Activated naive CD4-positive, alpha-beta T cell treated with anti-CD3 and anti-CD28 coated beads, Interleukin-2, amount 50 U/mL, for 24 hours (primary cell): ENCODE data around the gene HRCT1.
"Not testable (repeated sequence)": the region's sequence is repeated elsewhere in the genome, so short reads cannot be mapped to it uniquely, and the experiment has no call there.

Source experiments
- H3K27ac Mint-ChIP-seq: one replicate; pipeline ENCODE4 v1.8.0; 2021; ENCODE audit warnings: mild to moderate bottlenecking, mixed read lengths
- H3K27me3 Mint-ChIP-seq: one replicate; pipeline ENCODE4 v1.8.0; 2021; ENCODE audit warnings: mixed read lengths
- H3K36me3 Mint-ChIP-seq: one replicate; pipeline ENCODE4 v1.8.0; 2021; ENCODE audit warnings: mixed read lengths
- H3K4me1 Mint-ChIP-seq: one replicate; pipeline ENCODE4 v1.8.0; 2021; ENCODE audit warnings: mixed read lengths
- H3K4me3 Mint-ChIP-seq: one replicate; pipeline ENCODE4 v1.8.0; 2021; ENCODE audit warnings: mild to moderate bottlenecking, mixed read lengths
- H3K9me3 Mint-ChIP-seq: one replicate; pipeline ENCODE4 v1.8.0; 2021; ENCODE audit warnings: mixed read lengths

Gene HRCT1

GRCh38 chr9:35923927-35924763 lies 18.1 kb downstream of the HRCT1 start:
- Mint-ChIP-seq H3K36me3 (no peaks in the 10 kb centered on the region), H3K4me1 (peaks cover 24% of the 10 kb centered on the region), H3K27ac (peak overlapping the region; percentile 76), H3K9me3 (no peaks in the 10 kb centered on the region), H3K4me3 (no peak overlapping the region), H3K27me3 (no peaks in the 10 kb centered on the region)

DNA sequence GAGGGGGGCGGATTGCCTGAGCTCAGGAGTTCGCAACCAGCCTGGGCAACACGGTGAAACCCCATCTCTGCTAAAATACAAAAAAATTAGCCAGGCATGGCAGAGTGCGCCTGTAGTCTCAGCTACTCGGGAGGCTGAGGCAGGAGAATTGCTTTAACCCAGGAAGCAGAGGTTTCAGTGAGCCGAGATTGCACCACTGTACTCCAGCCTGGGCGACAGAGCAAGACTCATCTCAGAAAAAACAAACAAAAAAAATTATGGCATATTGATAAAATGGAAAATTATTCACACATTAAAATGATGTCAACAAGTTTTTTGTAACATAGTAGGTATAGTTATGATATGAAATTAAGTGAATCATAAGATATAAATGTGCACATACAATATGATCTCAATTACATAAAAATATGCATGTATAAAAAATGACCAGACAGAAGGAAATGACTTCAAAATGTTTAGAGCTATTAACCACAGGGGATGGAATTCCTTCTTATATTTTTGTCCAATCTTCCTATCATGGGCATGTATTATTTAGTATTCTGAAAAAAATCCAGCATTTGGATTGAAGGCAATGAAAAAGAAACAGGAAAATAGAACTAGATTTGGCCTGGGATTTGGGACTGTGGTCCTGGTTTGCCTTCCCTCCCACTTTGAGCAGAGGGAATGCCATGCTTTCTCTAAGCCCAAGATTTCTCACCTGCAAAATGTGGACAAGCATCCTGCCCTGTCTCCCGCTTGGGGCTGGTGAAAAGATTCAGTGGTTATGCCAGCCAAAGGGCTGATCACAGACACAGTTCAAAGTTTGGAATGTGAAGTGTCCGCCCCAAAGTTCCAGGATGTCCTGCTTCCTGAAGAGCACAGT lies 22.8 kb downstream of the HRCT1 start:
- no peak overlapping the region for H3K4me3 Mint-ChIP-seq
- H3K36me3 Mint-ChIP-seq: no peaks in the 10 kb centered on the region
- H3K9me3 Mint-ChIP-seq: no peaks in the 10 kb centered on the region
- H3K27ac Mint-ChIP-seq: no peak overlapping the region
- peaks cover 32% of the 10 kb centered on the region for H3K4me1 Mint-ChIP-seq
- H3K27me3 Mint-ChIP-seq: no peaks in the 10 kb centered on the region

- H3K9me3 Mint-ChIP-seq: no peaks in the 10 kb centered on the region
- no peaks in the 10 kb centered on the region for H3K36me3 Mint-ChIP-seq
- H3K27ac Mint-ChIP-seq: no peak overlapping the region
- H3K4me1 Mint-ChIP-seq: peaks cover 28% of the 10 kb centered on the region
- H3K27me3 Mint-ChIP-seq: no peaks in the 10 kb centered on the region
- no peak overlapping the region for H3K4me3 Mint-ChIP-seq
Measured at GRCh38 chr9:35929453-35929718, 23.4 kb downstream of the HRCT1 start.

DNA sequence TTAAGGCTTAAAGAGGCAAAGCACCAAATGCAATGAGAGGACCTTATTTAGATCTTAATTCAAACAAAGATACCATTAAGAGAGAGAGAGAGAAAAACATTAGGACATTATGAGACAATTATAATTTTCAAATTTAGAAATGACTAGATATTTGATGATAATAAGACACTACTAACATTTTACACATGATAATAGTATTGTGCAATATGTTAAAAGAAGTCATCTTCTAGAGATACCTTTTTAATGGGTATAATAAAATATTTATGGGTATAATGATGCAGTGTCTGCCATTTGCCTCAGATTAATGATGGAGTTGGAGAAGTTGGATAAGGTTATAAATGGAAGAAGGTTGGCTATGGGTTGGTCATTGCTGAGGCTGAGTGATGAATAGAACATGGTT lies 24.5 kb downstream of the HRCT1 start:
- H3K36me3 Mint-ChIP-seq: no peaks in the 10 kb centered on the region
- no peaks in the 10 kb centered on the region for H3K9me3 Mint-ChIP-seq
- no peak overlapping the region for H3K27ac Mint-ChIP-seq

DNA sequence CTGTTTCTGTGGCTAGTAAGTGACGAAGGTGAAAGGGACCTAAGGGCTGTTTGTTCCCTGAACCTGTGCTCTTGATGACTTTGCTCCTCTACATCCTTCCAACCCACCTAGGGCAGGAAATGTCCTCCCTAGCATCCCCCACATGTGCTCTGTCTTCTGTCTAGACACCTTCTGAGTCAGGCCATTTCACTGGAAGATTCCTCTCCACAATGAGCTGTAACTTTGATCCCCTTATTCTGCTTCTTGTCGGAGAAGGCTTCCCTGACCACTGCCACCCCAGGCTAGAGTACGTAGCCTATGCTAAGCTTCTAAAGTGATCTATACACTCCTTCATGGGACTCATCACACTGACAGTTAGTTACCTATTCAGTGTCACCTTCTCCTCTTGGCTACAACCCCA lies 25.0 kb downstream of the HRCT1 start:
- peaks cover 24% of the 10 kb centered on the region for H3K4me1 Mint-ChIP-seq
- no peak overlapping the region for H3K4me3 Mint-ChIP-seq
- no peak overlapping the region for H3K27ac Mint-ChIP-seq
- H3K9me3 Mint-ChIP-seq: no peaks in the 10 kb centered on the region
- H3K27me3 Mint-ChIP-seq: no peaks in the 10 kb centered on the region
- no peaks in the 10 kb centered on the region for H3K36me3 Mint-ChIP-seq

More for the DNA sequence above, 24.5 kb downstream of the HRCT1 start:
- H3K4me1 Mint-ChIP-seq: peaks cover 24% of the 10 kb centered on the region
- no peak overlapping the region for H3K4me3 Mint-ChIP-seq
- no peaks in the 10 kb centered on the region for H3K27me3 Mint-ChIP-seq

DNA sequence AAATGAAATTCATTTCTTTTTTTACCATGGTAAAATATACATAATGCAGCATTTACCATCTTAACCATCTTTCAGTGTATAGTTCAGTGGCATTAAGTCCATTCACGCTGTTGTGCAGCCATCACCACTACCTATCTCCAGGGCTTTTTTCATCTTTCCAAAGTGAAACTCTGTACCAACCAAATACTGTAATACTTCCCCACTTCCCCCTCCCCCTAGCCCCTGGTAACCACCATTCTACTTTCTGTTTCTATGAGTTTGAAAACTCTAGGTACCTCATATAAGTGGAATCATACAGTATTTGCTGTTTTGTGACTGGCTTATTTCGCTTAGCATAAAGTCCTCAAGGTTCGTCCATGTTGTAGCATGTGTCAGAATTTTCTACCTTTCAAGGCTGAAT lies 26.7 kb downstream of the HRCT1 start:
- H3K27ac Mint-ChIP-seq: no peak overlapping the region
- H3K27me3 Mint-ChIP-seq: no peaks in the 10 kb centered on the region
- H3K9me3 Mint-ChIP-seq: no peaks in the 10 kb centered on the region
- peaks cover 37% of the 10 kb centered on the region for H3K4me1 Mint-ChIP-seq
- no peak overlapping the region for H3K4me3 Mint-ChIP-seq
- peaks cover 3% of the 10 kb centered on the region for H3K36me3 Mint-ChIP-seq

DNA sequence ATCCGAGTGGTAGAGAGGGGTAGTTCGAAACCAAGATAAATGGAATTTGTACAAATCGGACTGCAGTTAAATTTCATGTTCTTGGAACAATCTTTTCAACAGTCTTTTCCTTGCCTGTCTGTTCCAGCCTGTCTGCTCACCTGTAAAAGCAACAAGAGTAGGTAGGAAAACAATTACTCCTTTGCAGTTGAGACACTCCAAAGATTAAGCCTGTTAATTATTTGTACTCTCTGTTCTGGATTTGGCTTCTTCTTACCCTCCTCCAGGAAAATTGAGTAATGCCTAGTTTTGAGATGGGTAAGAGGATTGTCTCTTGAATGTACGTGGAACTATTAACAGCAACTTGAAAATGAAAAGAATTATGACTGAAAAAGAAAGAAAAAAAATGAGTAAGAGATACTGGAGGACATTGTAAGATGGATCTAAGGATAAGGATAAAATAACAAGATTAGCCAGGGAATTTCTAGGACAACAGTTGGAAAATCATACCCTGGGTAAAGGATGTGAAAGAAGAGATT lies 27.6 kb downstream of the HRCT1 start:
- H3K9me3 Mint-ChIP-seq: no peaks in the 10 kb centered on the region
- H3K4me3 Mint-ChIP-seq: no peak overlapping the region
- H3K4me1 Mint-ChIP-seq: peaks cover 45% of the 10 kb centered on the region
- no peaks in the 10 kb centered on the region for H3K27me3 Mint-ChIP-seq
- H3K36me3 Mint-ChIP-seq: peaks cover 3% of the 10 kb centered on the region
- H3K27ac Mint-ChIP-seq: no peak overlapping the region

- not testable (repeated sequence) for H3K36me3 Mint-ChIP-seq, H3K4me3 Mint-ChIP-seq, H3K27ac Mint-ChIP-seq, H3K27me3 Mint-ChIP-seq, H3K9me3 Mint-ChIP-seq
- peaks cover 50% of the 10 kb centered on the region for H3K4me1 Mint-ChIP-seq
Measured at GRCh38 chr9:35934069-35934468, 28.1 kb downstream of the HRCT1 start.

GRCh38 chr9:35935261-35935660 lies 29.3 kb downstream of the HRCT1 start:
- H3K36me3 Mint-ChIP-seq: peaks cover 3% of the 10 kb centered on the region
- peaks cover 56% of the 10 kb centered on the region for H3K4me1 Mint-ChIP-seq
- no peaks in the 10 kb centered on the region for H3K27me3 Mint-ChIP-seq
- H3K4me3 Mint-ChIP-seq: no peak overlapping the region
- no peaks in the 10 kb centered on the region for H3K9me3 Mint-ChIP-seq
- H3K27ac Mint-ChIP-seq: no peak overlapping the region

DNA sequence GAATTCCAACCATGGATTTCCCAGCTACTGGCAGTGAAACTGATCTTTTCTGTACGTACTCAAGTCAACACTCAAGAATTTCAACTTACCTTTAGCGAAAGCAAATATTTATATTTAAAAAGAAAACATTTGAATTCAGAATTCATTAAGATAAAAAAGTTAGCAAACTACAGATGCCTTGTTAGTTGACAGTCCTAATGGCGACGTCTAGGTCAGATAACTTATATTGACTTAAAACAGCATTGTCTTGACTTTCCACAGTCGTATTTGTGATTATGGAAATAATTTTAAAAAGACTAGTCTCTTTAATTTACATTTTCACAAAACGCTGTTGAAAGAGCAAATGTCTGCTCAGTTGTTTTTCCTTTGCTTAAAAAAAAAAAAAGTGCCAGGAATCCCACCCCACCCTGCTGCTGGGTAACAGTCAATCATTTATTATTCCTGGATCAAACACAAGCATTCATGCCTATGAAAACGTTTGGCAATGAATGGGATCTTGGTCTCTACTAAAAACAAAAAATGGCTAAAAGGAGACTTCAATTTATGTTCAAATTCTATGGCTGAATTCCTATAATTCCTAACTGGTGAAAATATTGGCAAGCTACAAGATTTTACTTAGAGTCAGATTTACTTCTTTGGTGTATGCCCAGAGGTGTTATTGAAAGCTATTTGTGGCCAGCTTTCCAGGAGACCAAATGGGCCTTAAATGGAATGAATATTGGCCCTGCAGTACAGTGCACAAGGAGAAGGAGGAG lies 29.9 kb downstream of the HRCT1 start:
- Mint-ChIP-seq H3K27me3 (no peaks in the 10 kb centered on the region), H3K27ac (no peak overlapping the region), H3K4me3 (no peak overlapping the region), H3K4me1 (peaks cover 62% of the 10 kb centered on the region), H3K36me3 (peaks cover 3% of the 10 kb centered on the region), H3K9me3 (no peaks in the 10 kb centered on the region)

DNA sequence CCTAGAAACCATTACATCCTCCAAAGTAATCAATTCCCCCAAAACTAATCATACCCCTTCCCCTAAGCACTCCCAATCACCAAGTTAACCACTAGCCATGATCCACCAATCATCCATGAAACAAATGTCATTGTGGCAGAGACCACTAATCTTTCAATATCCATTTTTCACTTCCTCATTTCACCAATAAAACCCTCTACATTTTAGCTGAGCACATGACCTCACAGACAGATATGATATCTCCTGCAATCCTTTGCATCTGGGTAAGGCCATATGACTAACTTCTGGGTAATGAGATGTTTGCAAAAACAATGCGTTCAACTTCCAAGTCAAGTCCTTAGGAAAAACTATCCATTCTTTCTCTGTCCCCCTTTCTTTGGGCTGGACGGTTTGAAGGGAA lies 31.2 kb downstream of the HRCT1 start:
- H3K27me3 Mint-ChIP-seq: no peaks in the 10 kb centered on the region
- H3K4me3 Mint-ChIP-seq: no peak overlapping the region
- no peaks in the 10 kb centered on the region for H3K9me3 Mint-ChIP-seq
- H3K27ac Mint-ChIP-seq: peak overlapping the region; percentile 48
- peaks cover 3% of the 10 kb centered on the region for H3K36me3 Mint-ChIP-seq
- peaks cover 71% of the 10 kb centered on the region for H3K4me1 Mint-ChIP-seq

DNA sequence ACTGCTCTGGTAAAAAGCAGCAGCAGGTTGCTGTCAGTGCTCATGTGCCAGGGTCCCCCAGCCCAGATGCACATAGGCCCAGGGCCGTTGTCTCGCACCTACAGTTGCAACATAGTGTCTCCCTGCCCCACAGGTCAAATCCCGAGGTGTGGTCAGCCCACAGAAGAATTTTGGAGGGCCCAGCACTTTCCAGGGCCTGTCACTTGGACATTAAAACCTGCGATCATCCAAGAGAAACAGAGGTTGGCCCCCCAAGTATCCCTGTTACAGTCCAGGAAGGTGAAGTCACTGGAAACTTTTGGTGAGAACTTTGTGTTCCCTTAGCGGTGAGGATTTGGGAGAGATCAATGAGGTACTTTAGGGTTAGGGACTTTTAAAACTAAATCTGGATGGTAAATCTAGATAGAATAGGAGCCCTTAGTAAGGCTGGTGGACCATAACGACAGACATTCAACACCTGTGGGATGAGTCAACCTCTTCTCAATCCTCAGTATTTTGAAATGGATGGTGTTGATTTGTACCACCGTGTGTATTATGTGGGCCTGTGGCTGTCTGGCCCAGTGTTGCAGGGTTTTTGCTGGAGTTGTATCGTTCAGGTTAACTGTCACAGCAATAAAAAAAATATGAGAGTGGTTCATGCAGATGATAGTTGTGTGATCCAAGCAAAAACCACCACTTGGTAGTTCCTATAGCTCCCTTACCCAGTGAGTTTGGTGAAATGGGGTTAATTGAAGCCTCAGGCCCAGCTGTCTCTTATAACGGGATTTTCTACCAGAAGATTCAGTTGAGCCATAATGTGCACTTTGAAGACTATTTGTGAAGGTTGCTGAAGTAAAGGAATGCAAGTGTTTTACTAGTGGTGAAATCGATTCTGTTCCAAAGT lies 32.7 kb downstream of the HRCT1 start:
- Mint-ChIP-seq H3K36me3 (peaks cover 3% of the 10 kb centered on the region), H3K9me3 (no peaks in the 10 kb centered on the region), H3K4me1 (peaks cover 72% of the 10 kb centered on the region), H3K27ac (peak overlapping the region; percentile 93), H3K4me3 (no peak overlapping the region), H3K27me3 (no peaks in the 10 kb centered on the region)

DNA sequence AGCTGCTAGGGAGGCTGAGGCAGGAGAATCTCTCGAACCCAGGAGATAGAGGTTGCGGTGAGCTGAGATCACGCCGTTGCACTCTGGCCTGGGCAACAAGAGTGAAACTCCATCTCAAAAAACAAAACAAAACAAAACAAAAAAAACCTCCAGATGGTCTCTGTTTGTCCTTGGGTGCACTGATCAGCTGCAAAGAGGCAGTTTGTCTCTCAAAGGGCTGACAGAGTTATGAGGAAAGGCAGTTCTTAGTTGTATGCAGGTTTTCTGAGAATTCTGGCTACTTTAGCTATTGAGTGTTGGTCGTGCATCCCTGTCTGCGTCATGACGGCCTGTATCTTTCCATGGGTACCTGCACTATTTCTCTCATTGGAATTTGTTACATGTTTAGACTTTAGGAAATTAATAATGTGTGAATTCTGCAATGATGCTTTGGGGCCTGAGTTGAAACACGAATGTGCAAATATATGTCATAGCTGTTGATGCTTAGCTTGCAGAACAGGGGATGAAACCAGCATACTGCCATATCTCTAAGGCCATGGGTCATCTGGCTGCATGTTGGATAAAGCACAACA lies 33.8 kb downstream of the HRCT1 start:
- peak overlapping the region; percentile 93 for H3K27ac Mint-ChIP-seq
- no peaks in the 10 kb centered on the region for H3K27me3 Mint-ChIP-seq
- H3K9me3 Mint-ChIP-seq: no peaks in the 10 kb centered on the region
- peaks cover 3% of the 10 kb centered on the region for H3K36me3 Mint-ChIP-seq
- peaks cover 80% of the 10 kb centered on the region for H3K4me1 Mint-ChIP-seq
- peak overlapping the region; percentile 38 for H3K4me3 Mint-ChIP-seq

- Mint-ChIP-seq H3K27me3 (no peaks in the 10 kb centered on the region), H3K4me1 (peaks cover 90% of the 10 kb centered on the region), H3K36me3 (peaks cover 3% of the 10 kb centered on the region), H3K27ac (peak overlapping the region; percentile 64), H3K4me3 (peak overlapping the region; percentile 38), H3K9me3 (no peaks in the 10 kb centered on the region)
Measured at GRCh38 chr9:35940458-35941407, 34.7 kb downstream of the HRCT1 start.
